SK-N-SH treated with all-trans-retinoic acid at 6 μM for 48 hours (cell line): Measurements from ENCODE around the gene ROBO2.
"Not testable (repeated sequence)": the region's sequence is repeated elsewhere in the genome, so short reads cannot be mapped to it uniquely, and the experiment has no call there.

Experiments used
- ATAC-seq: fragments of 200-7000 bp; cut with Tn5 transposase; 3 replicates; pipeline ENCODE4 v1.9.1; 2020; ENCODE audit warnings: mild to moderate bottlenecking, moderate library complexity
- ARNTL ChIP-seq: fragments of 450-650 bp; formaldehyde crosslinking; IDR thresholded peaks from 2 replicates; pipeline ENCODE4 v1.5.0; 2020; ENCODE audit warnings: low read depth, mild to moderate bottlenecking, moderate library complexity, borderline replicate concordance
- BACH2 ChIP-seq: fragments of 250-450 bp; sonication (Bioruptor Pico); IDR thresholded peaks from 2 replicates; pipeline ENCODE4 v1.9.0; 2021; ENCODE audit warnings: mild to moderate bottlenecking, borderline replicate concordance
- ESRRG ChIP-seq: fragments of 250-450 bp; sonication (Bioruptor Pico); IDR thresholded peaks from 2 replicates; pipeline ENCODE4 v1.6.1; 2021; ENCODE audit warnings: mild to moderate bottlenecking
- ISL1 ChIP-seq: fragments of 250-450 bp; sonication (Bioruptor Pico); IDR thresholded peaks from 2 replicates; pipeline ENCODE4 v2.1.2; 2022; ENCODE audit warnings: mild to moderate bottlenecking, moderate library complexity
- OSR1 ChIP-seq: fragments of 250-450 bp; sonication (Bioruptor Pico); IDR thresholded peaks from 2 replicates; pipeline ENCODE4 v1.8.0; 2022; ENCODE audit warnings: moderate library complexity, mild to moderate bottlenecking, inconsistent platforms
- PPARA ChIP-seq: fragments of 250-450 bp; sonication (Bioruptor Pico); IDR thresholded peaks from 2 replicates; pipeline ENCODE4 v1.5.0; 2020; ENCODE audit warnings: mild to moderate bottlenecking, borderline replicate concordance
- RARB ChIP-seq: fragments of 250-450 bp; sonication (Bioruptor Pico); IDR thresholded peaks from 2 replicates; pipeline ENCODE4 v1.8.0; 2021; ENCODE audit warnings: mild to moderate bottlenecking, moderate library complexity
- SNAI2 ChIP-seq: fragments of 250-450 bp; sonication (Bioruptor Pico); IDR thresholded peaks from 2 replicates; pipeline ENCODE4 v1.5.0; 2020; ENCODE audit warnings: mild to moderate bottlenecking, moderate library complexity
- TCF4 ChIP-seq: fragments of 250-450 bp; sonication (Bioruptor Pico); IDR thresholded peaks from 2 replicates; pipeline ENCODE4 v1.8.0; 2021; ENCODE audit warnings: mild to moderate bottlenecking, moderate library complexity, borderline replicate concordance
- ZC3H10 ChIP-seq: fragments of 250-450 bp; sonication (Bioruptor Pico); IDR thresholded peaks from 2 replicates; pipeline ENCODE4 v1.5.1; 2021; ENCODE audit warnings: mild to moderate bottlenecking, moderate library complexity
- ZFP3 ChIP-seq: fragments of 250-450 bp; sonication (Bioruptor Pico); IDR thresholded peaks from 2 replicates; pipeline ENCODE4 v1.5.0; 2020; ENCODE audit warnings: mild to moderate bottlenecking, moderate library complexity
- ZFP30 ChIP-seq: fragments of 450-650 bp; formaldehyde crosslinking; IDR thresholded peaks from 2 replicates; pipeline ENCODE4 v1.5.0; 2022; ENCODE audit warnings: mild to moderate bottlenecking, moderate library complexity
- ZNF565 ChIP-seq: fragments of 450-650 bp; formaldehyde crosslinking; conservative IDR thresholded peaks from 2 replicates; pipeline ENCODE4 v1.5.0; 2020; ENCODE audit warnings: low read depth, mild to moderate bottlenecking, moderate library complexity
- ZNF70 ChIP-seq: fragments of 450-650 bp; formaldehyde crosslinking; IDR thresholded peaks from 2 replicates; pipeline ENCODE4 v1.5.0; 2020; ENCODE audit warnings: mild to moderate bottlenecking, moderate library complexity
- ZNF8 ChIP-seq: fragments of 450-650 bp; formaldehyde crosslinking; IDR thresholded peaks from 2 replicates; pipeline ENCODE4 v1.5.0; 2020; ENCODE audit warnings: mild to moderate bottlenecking, moderate library complexity
- TF ChIP-seq, protein P1 (sequence below): fragments of 250-450 bp; sonication (Bioruptor Pico); IDR thresholded peaks from 2 replicates; pipeline ENCODE4 v1.5.0; 2020; ENCODE audit warnings: mild to moderate bottlenecking, moderate library complexity
- TF ChIP-seq, protein P2 (sequence below): fragments of 250-450 bp; sonication (Bioruptor Pico); IDR thresholded peaks from 2 replicates; pipeline ENCODE4 v1.5.1; 2020; ENCODE audit warnings: low read depth, mild to moderate bottlenecking, moderate library complexity
- TF ChIP-seq, protein P3 (sequence below): fragments of 250-450 bp; sonication (Bioruptor Pico); IDR thresholded peaks from 2 replicates; pipeline ENCODE4 v1.5.1; 2021; ENCODE audit warnings: mild to moderate bottlenecking, moderate library complexity
- TF ChIP-seq, protein P4 (sequence below): fragments of 250-450 bp; sonication (Bioruptor Pico); IDR thresholded peaks from 2 replicates; pipeline ENCODE4 v1.8.0; 2021; ENCODE audit warnings: low read depth, mild to moderate bottlenecking, moderate library complexity, borderline replicate concordance

ROBO2 gene

DNA sequence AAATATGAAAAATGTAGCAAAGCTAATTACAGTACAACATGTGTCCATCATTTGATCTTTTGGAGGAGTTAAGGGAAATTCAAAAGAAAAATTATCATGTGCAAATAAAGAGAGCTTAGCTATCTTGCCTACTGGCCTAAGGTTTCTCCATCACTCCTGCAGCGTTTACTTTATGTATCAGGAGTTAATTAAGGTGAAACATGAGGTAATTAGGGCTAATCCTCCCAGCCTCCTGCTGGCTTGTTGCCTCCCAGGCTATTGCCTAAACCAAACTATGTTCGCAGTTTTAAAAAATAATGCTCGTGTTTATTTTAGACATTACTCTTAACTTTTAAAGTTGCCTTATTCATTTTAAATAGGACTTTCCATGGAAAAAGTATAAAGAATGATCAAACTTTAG lies 367.5 kb downstream of the ROBO2 start:
- TF ChIP-seq BACH2 (no peak), PPARA (CRISPR knock-in tag) (no peak), TCF4 (no peak), ZNF70 (CRISPR knock-in tag) (no peak), ZNF565 (CRISPR knock-in tag) (no peak), ESRRG (no peak), ZC3H10 (CRISPR knock-in tag) (no peak), ARNTL (CRISPR knock-in tag) (no peak), SNAI2 (no peak), ISL1 (no peak), ZFP3 (CRISPR knock-in tag) (no peak), ZFP30 (CRISPR knock-in tag) (no peak), ZNF8 (no peak)
- TF ChIP-seq, protein P1, sequence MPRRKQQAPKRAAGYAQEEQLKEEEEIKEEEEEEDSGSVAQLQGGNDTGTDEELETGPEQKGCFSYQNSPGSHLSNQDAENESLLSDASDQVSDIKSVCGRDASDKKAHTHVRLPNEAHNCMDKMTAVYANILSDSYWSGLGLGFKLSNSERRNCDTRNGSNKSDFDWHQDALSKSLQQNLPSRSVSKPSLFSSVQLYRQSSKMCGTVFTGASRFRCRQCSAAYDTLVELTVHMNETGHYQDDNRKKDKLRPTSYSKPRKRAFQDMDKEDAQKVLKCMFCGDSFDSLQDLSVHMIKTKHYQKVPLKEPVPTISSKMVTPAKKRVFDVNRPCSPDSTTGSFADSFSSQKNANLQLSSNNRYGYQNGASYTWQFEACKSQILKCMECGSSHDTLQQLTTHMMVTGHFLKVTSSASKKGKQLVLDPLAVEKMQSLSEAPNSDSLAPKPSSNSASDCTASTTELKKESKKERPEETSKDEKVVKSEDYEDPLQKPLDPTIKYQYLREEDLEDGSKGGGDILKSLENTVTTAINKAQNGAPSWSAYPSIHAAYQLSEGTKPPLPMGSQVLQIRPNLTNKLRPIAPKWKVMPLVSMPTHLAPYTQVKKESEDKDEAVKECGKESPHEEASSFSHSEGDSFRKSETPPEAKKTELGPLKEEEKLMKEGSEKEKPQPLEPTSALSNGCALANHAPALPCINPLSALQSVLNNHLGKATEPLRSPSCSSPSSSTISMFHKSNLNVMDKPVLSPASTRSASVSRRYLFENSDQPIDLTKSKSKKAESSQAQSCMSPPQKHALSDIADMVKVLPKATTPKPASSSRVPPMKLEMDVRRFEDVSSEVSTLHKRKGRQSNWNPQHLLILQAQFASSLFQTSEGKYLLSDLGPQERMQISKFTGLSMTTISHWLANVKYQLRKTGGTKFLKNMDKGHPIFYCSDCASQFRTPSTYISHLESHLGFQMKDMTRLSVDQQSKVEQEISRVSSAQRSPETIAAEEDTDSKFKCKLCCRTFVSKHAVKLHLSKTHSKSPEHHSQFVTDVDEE (CRISPR knock-in tag), result no peak
- TF ChIP-seq, protein P2, sequence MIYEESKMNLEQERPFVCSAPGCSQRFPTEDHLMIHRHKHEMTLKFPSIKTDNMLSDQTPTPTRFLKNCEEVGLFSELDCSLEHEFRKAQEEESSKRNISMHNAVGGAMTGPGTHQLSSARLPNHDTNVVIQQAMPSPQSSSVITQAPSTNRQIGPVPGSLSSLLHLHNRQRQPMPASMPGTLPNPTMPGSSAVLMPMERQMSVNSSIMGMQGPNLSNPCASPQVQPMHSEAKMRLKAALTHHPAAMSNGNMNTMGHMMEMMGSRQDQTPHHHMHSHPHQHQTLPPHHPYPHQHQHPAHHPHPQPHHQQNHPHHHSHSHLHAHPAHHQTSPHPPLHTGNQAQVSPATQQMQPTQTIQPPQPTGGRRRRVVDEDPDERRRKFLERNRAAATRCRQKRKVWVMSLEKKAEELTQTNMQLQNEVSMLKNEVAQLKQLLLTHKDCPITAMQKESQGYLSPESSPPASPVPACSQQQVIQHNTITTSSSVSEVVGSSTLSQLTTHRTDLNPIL, result no peak
- TF ChIP-seq, protein P3, sequence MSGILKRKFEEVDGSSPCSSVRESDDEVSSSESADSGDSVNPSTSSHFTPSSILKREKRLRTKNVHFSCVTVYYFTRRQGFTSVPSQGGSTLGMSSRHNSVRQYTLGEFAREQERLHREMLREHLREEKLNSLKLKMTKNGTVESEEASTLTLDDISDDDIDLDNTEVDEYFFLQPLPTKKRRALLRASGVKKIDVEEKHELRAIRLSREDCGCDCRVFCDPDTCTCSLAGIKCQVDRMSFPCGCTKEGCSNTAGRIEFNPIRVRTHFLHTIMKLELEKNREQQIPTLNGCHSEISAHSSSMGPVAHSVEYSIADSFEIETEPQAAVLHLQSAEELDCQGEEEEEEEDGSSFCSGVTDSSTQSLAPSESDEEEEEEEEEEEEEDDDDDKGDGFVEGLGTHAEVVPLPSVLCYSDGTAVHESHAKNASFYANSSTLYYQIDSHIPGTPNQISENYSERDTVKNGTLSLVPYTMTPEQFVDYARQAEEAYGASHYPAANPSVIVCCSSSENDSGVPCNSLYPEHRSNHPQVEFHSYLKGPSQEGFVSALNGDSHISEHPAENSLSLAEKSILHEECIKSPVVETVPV, result no peak
- no peak for ATAC-seq

DNA sequence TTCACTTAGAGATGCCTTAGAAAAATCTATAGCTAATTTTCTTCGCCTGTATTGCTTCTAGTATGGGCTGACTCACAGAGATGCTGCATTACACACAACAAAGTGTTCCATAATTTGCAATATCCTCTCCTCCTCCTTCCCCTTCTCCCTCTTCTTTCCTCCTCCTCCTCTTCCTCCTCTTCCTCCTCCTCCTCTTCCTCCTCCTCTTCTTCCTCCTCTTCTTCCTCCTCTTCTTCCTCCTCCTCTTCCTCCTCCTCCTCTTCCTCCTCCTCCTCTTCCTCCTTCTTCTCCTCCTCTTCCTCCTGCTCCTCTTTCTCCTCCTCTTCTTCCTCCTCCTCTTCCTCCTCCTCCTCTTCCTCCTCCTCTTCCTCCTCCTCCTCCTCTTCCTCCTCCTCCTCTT lies 370.4 kb downstream of the ROBO2 start:
- not testable (repeated sequence) for ATAC-seq

DNA sequence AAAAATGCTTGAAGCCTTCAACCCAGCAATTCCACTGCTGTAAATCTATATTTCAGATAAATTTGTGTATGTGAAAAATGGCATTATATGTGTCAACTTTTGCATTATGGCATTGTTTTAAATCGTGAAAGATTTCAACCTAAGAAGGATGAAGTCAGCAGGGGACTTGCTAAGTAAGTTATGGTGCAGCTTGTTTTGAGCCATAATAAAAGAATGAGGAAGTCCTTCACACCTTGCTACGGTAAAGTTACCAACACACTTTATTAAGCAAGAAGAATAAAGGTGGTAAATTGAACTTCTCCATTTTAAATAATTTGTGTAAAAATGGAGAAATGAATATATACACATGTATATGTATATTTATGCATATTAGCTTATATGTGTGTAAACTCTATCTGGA lies 371.4 kb downstream of the ROBO2 start:
- TF ChIP-seq, protein P4, sequence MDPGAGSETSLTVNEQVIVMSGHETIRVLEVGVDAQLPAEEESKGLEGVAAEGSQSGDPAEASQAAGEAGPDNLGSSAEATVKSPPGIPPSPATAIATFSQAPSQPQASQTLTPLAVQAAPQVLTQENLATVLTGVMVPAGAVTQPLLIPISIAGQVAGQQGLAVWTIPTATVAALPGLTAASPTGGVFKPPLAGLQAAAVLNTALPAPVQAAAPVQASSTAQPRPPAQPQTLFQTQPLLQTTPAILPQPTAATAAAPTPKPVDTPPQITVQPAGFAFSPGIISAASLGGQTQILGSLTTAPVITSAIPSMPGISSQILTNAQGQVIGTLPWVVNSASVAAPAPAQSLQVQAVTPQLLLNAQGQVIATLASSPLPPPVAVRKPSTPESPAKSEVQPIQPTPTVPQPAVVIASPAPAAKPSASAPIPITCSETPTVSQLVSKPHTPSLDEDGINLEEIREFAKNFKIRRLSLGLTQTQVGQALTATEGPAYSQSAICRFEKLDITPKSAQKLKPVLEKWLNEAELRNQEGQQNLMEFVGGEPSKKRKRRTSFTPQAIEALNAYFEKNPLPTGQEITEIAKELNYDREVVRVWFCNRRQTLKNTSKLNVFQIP (CRISPR knock-in tag), result no peak
- TF ChIP-seq RARB, result no peak
- TF ChIP-seq, protein P3, result no peak
- TF ChIP-seq SNAI2, result no peak
- no peak for TF ChIP-seq ZNF8
- no peak for TF ChIP-seq ISL1
- TF ChIP-seq ZNF70 (CRISPR knock-in tag), result no peak
- no peak for TF ChIP-seq ESRRG
- TF ChIP-seq OSR1, result no peak
- TF ChIP-seq, protein P2, result no peak
- no peak for TF ChIP-seq PPARA (CRISPR knock-in tag)
- no peak for ATAC-seq

DNA sequence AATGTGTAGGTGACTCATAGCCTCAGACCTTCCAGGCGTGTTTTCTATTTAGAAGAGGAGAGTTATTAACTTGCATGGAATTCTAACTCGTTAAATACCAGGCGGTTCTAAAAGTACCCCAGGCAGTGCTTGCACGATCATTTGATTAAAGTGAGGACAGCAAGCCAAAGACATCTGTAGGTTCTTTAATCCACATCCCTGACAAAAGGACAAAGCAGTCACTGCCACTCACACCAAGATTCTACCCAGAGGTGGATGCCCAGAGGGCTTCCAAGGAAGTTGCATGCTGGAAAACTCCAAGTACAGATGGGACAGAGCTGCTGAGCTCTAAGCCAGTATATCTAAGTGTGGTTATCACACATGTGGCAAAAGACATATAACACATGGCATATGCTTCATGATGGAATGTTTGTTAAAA lies 372.1 kb downstream of the ROBO2 start:
- TF ChIP-seq ZFP30 (CRISPR knock-in tag) (no peak), ARNTL (CRISPR knock-in tag) (no peak), ZNF8 (no peak), SNAI2 (no peak), ZC3H10 (CRISPR knock-in tag) (no peak), ESRRG (no peak)
- TF ChIP-seq, protein P2, result no peak
- no peak for ATAC-seq
